Smooth muscle cell (in vitro differentiated cells): ENCODE measurements around the gene GRB2. TPM values are rescaled to one million over a fixed set of nuclear protein-coding genes. Genes with fewer than 3 reads are reported as not detected.
"Not testable (repeated sequence)": the region's sequence is repeated elsewhere in the genome, so short reads cannot be mapped to it uniquely, and the experiment has no call there.

Experiments used
- DNase-seq: peaks from one replicate; lab custom pipeline; 2025; ENCODE audit not compliant: unreplicated experiment; lab: John Stamatoyannopoulos, UW
- H2AFZ ChIP-seq: fragments of 200-600 bp; sonication (generic); 2 replicates; pipeline ENCODE4 v1.6.0; 2016; ENCODE audit warnings: antibody characterized with exemption, low read depth, mild to moderate bottlenecking
- H3F3A ChIP-seq: fragments of 200-600 bp; sonication (generic); 2 replicates; pipeline ENCODE4 v1.6.0; 2017; ENCODE audit warnings: antibody characterized with exemption, low read depth
- H3K27ac ChIP-seq: fragments of 200-600 bp; sonication (generic); 2 replicates; pipeline ENCODE4 v1.5.1; 2016; ENCODE audit warnings: low read depth, mild to moderate bottlenecking
- H3K27me3 ChIP-seq: fragments of 200-600 bp; sonication (generic); 2 replicates; pipeline ENCODE4 v1.6.1; 2016; ENCODE audit warnings: low read depth, mild to moderate bottlenecking
- H3K36me3 ChIP-seq: fragments of 200-600 bp; sonication (generic); 2 replicates; pipeline ENCODE4 v1.5.1; 2016; ENCODE audit warnings: low read depth
- H3K4me1 ChIP-seq: fragments of 200-600 bp; sonication (generic); 2 replicates; pipeline ENCODE4 v1.5.1; 2016; ENCODE audit warnings: low read depth
- H3K4me2 ChIP-seq: fragments of 200-600 bp; sonication (generic); 2 replicates; pipeline ENCODE4 v1.6.0; 2016; ENCODE audit warnings: mild to moderate bottlenecking
- H3K4me3 ChIP-seq: fragments of 200-600 bp; sonication (generic); 2 replicates; pipeline ENCODE4 v1.5.1; 2016; ENCODE audit warnings: mild to moderate bottlenecking
- H3K79me2 ChIP-seq: fragments of 200-600 bp; sonication (generic); 2 replicates; pipeline ENCODE4 v1.6.0; 2016; ENCODE audit warnings: low read depth, mild to moderate bottlenecking
- H3K9ac ChIP-seq: fragments of 200-600 bp; sonication (generic); 2 replicates; pipeline ENCODE4 v1.6.0; 2016; ENCODE audit warnings: low read depth
- H3K9me3 ChIP-seq: fragments of 200-600 bp; sonication (generic); replicated peaks from 2 replicates; pipeline ENCODE4 v1.5.1; 2016; ENCODE audit warnings: low read depth
- H4K20me1 ChIP-seq: fragments of 200-600 bp; sonication (generic); 2 replicates; pipeline ENCODE4 v1.6.0; 2016; ENCODE audit warnings: low read depth
- CTCF ChIP-seq: fragments of 200-600 bp; sonication (generic); IDR thresholded peaks from 2 replicates; pipeline ENCODE4 v1.5.1; 2017; ENCODE audit warnings: borderline replicate concordance, mild to moderate bottlenecking, antibody characterized with exemption; ENCODE audit not compliant: insufficient read depth, poor library complexity, severe bottlenecking
- WGBS: methylation state at CpG from one replicate; pipeline ENCODE4 v1.1.7; 2016; ENCODE audit warnings: low lambda C conversion rate; 5-methylcytosine and 5-hydroxymethylcytosine counted together
- polyA plus RNA-seq: library from polyadenylated mRNA; unstranded; fragments of >200 nt; fragmentation: Nextera tagmentation; extraction: Ambion mirVana; gene quantifications from 2 replicates; pipeline ENCODE4 v1.2.1, GENCODE V29; 2016
- total RNA-seq: library from RNA; depleted of rRNA; stranded (reverse); fragments of >200 nt; gene quantifications from 2 replicates; pipeline ENCODE4 v1.2.3, GENCODE V29; 2014

The GRB2 gene
- total and polyA plus RNA-seq, 2 experiments from 2014 or later = 62.4 to 80.1 TPM

- Histone ChIP-seq H4K20me1 (peaks cover 100% of the 10 kb centered on the region), H3K79me2 (peaks cover 82% of the 10 kb centered on the region), H3K9ac (no peak overlapping the region), H3K36me3 (no peaks in the 10 kb centered on the region), H3K4me2 (no peak overlapping the region), H3K27ac (no peak overlapping the region), H3K9me3 (no peaks in the 10 kb centered on the region), H2AFZ (no peak overlapping the region), H3F3A (peaks cover 12% of the 10 kb centered on the region), H3K4me1 (no peaks in the 10 kb centered on the region), H3K27me3 (no peaks in the 10 kb centered on the region), H3K4me3 (no peak overlapping the region)
- DNase-seq = no peak
- 93% methylated on average over 6 of the region's 6 CpGs for WGBS
- no peak for TF ChIP-seq CTCF
Observed at GRCh38 chr17:75371339-75371738, 34.1 kb downstream of the GRB2 start.

GRCh38 chr17:75370286-75370915 is 35.1 kb downstream of the GRB2 start:
- H3K4me2 ChIP-seq = no peak overlapping the region
- no peaks in the 10 kb centered on the region for H3K27me3 ChIP-seq
- no peak overlapping the region for H2AFZ ChIP-seq
- H3K36me3 ChIP-seq = no peaks in the 10 kb centered on the region
- 74% methylated on average over 8 of the region's 8 CpGs for WGBS
- peaks cover 12% of the 10 kb centered on the region for H3F3A ChIP-seq
- H3K9ac ChIP-seq = no peak overlapping the region
- no peak for TF ChIP-seq CTCF
- no peak overlapping the region for H3K4me3 ChIP-seq
- H3K79me2 ChIP-seq = peaks cover 88% of the 10 kb centered on the region
- H3K4me1 ChIP-seq = peaks cover 5% of the 10 kb centered on the region
- H3K27ac ChIP-seq = no peak overlapping the region
- no peaks in the 10 kb centered on the region for H3K9me3 ChIP-seq
- H4K20me1 ChIP-seq = peaks cover 100% of the 10 kb centered on the region
- DNase-seq = no peak

GRCh38 chr17:75367838-75368789 is 37.4 kb downstream of the GRB2 start:
- Histone ChIP-seq H3K27ac (peak overlapping the region; percentile 25), H4K20me1 (peaks cover 100% of the 10 kb centered on the region)

GRCh38 chr17:75367312-75367711 is 38.2 kb downstream of the GRB2 start:
- Histone ChIP-seq H3K27ac (peak overlapping the region; percentile 25), H3K27me3 (no peaks in the 10 kb centered on the region), H3K4me3 (no peak overlapping the region), H3K36me3 (no peaks in the 10 kb centered on the region), H3K9ac (no peak overlapping the region), H2AFZ (no peak overlapping the region), H3K4me1 (peaks cover 16% of the 10 kb centered on the region), H3F3A (peaks cover 12% of the 10 kb centered on the region), H3K9me3 (no peaks in the 10 kb centered on the region), H3K79me2 (peaks cover 87% of the 10 kb centered on the region), H4K20me1 (peaks cover 100% of the 10 kb centered on the region), H3K4me2 (no peak overlapping the region)
- no peak for DNase-seq
- no peak for TF ChIP-seq CTCF
- 27% methylated on average over 1 of the region's 1 CpG for WGBS

More at GRCh38 chr17:75367838-75368789, 37.4 kb downstream of the GRB2 start:
- not testable (repeated sequence) for H3K27me3 ChIP-seq, H3K36me3 ChIP-seq, H2AFZ ChIP-seq, H3K4me2 ChIP-seq, DNase-seq, H3K4me3 ChIP-seq, H3K9me3 ChIP-seq, H3K9ac ChIP-seq
- Histone ChIP-seq H3K79me2 (peaks cover 87% of the 10 kb centered on the region), H3F3A (peaks cover 12% of the 10 kb centered on the region), H3K4me1 (peaks cover 16% of the 10 kb centered on the region)
- 56% methylated on average over 25 of the region's 25 CpGs for WGBS
